Activated naive CD4-positive, alpha-beta T cell treated with anti-CD3 and anti-CD28 coated beads for 36 hours (primary cell): Measurements from ENCODE around the gene NDRG2. TPM values are rescaled to one million over a fixed set of nuclear protein-coding genes. Genes with fewer than 3 reads are reported as not detected.
"Not testable (repeated sequence)": the region's sequence is repeated elsewhere in the genome, so short reads cannot be mapped to it uniquely, and the experiment has no call there.

ENCODE experiments used
- CTCF ChIA-PET: fragments of 350-600 bp; sonication (Branson Sonifier 250); formaldehyde crosslinking; loops from one replicate; lab custom pipeline; 2021; ENCODE audit warnings: antibody characterized with exemption; lab: Charles Lee
- DNase-seq: peaks from one replicate; pipeline ENCODE4 v3.0.0-alpha.2; 2020
- H3K27ac Mint-ChIP-seq: one replicate; pipeline ENCODE4 v1.8.0; 2021; ENCODE audit warnings: mild to moderate bottlenecking, mixed read lengths
- H3K27me3 Mint-ChIP-seq: one replicate; pipeline ENCODE4 v1.8.0; 2021; ENCODE audit warnings: low read depth, mixed read lengths
- H3K36me3 Mint-ChIP-seq: one replicate; pipeline ENCODE4 v1.8.0; 2021; ENCODE audit warnings: low read depth, mixed read lengths
- H3K4me1 Mint-ChIP-seq: one replicate; pipeline ENCODE4 v1.8.0; 2021; ENCODE audit warnings: low read depth, mixed read lengths
- H3K4me3 Mint-ChIP-seq: one replicate; pipeline ENCODE4 v1.8.0; 2021; ENCODE audit warnings: mild to moderate bottlenecking, moderate library complexity, mixed read lengths
- H3K9me3 Mint-ChIP-seq: one replicate; pipeline ENCODE4 v1.8.0; 2021; ENCODE audit warnings: mixed read lengths
- intact Hi-C: fragments of 100-400 bp; cut with micrococcal nuclease; formaldehyde crosslinking; loops from one replicate; pipeline ENCODE4 v1.15.1; 2023
- total RNA-seq, 2 experiments: library from RNA; stranded (reverse); gene quantifications; one replicate each; pipeline ENCODE4 v1.2.3, GENCODE V29; 2021

Gene NDRG2
- total RNA-seq, 2 experiments from 2014 or later, result 8.4 to 8.8 TPM

- DNase-seq, H3K4me3 Mint-ChIP-seq, H3K36me3 Mint-ChIP-seq, H3K4me1 Mint-ChIP-seq, H3K27me3 Mint-ChIP-seq, H3K27ac Mint-ChIP-seq, H3K9me3 Mint-ChIP-seq: not testable (repeated sequence)
- intact Hi-C loops, result loop anchor here (1.0 kb wide), 3 partner anchors 27 to 184 kb away; no protein-coding TSS in a partner anchor
- CTCF ChIA-PET, result interaction anchor here (0.6 to 7.2 kb wide), 10 partner anchors 23 to 395 kb away, joined by 3 to 147 read pairs (median 4); no protein-coding TSS in a partner anchor
These were observed 16.1 kb upstream of the NDRG2 start for GRCh38 chr14:21040941-21041340.

GRCh38 chr14:21040370-21040925 is 15.6 kb upstream of the NDRG2 start:
- H3K27ac Mint-ChIP-seq, result no peak overlapping the region
- peaks cover 9% of the 10 kb centered on the region for H3K27me3 Mint-ChIP-seq
- H3K4me3 Mint-ChIP-seq, result no peak overlapping the region
- no peak for DNase-seq
- intact Hi-C loops, result loop anchor here (1.0 kb wide), 3 partner anchors 26 to 183 kb away; no protein-coding TSS in a partner anchor
- CTCF ChIA-PET, result interaction anchor here (0.6 to 7.2 kb wide), 15 partner anchors 17 to 394 kb away, joined by 3 to 147 read pairs (median 4); partner anchors contain the start of gene SLC39A2
- H3K4me1 Mint-ChIP-seq, result peaks cover 8% of the 10 kb centered on the region
- H3K36me3 Mint-ChIP-seq, result no peaks in the 10 kb centered on the region
- no peaks in the 10 kb centered on the region for H3K9me3 Mint-ChIP-seq

- peaks cover 7% of the 10 kb centered on the region for H3K4me1 Mint-ChIP-seq
- intact Hi-C loops, result loop anchor here (1.0 kb wide), 3 partner anchors 25 to 182 kb away; no protein-coding TSS in a partner anchor
- H3K4me3 Mint-ChIP-seq, result no peak overlapping the region
- peaks cover 9% of the 10 kb centered on the region for H3K27me3 Mint-ChIP-seq
- H3K27ac Mint-ChIP-seq, result no peak overlapping the region
- CTCF ChIA-PET, result interaction anchor here (0.6 to 7.2 kb wide), 15 partner anchors 17 to 69 kb away, joined by 3 to 147 read pairs (median 4); partner anchors contain the start of gene SLC39A2
- peak; percentile 27 for DNase-seq
- no peaks in the 10 kb centered on the region for H3K36me3 Mint-ChIP-seq
- no peaks in the 10 kb centered on the region for H3K9me3 Mint-ChIP-seq
These were observed 14.9 kb upstream of the NDRG2 start for GRCh38 chr14:21039585-21040369.

- Mint-ChIP-seq H3K9me3 (no peaks in the 10 kb centered on the region), H3K4me1 (no peaks in the 10 kb centered on the region)
These were observed 13.9 kb upstream of the NDRG2 start for GRCh38 chr14:21038441-21039422.

GRCh38 chr14:21037156-21037555 is 12.3 kb upstream of the NDRG2 start:
- H3K36me3 Mint-ChIP-seq, result no peaks in the 10 kb centered on the region
- no peaks in the 10 kb centered on the region for H3K9me3 Mint-ChIP-seq
- DNase-seq, result no peak
- no peak overlapping the region for H3K27ac Mint-ChIP-seq
- no peaks in the 10 kb centered on the region for H3K4me1 Mint-ChIP-seq
- no peak overlapping the region for H3K4me3 Mint-ChIP-seq
- H3K27me3 Mint-ChIP-seq, result peaks cover 2% of the 10 kb centered on the region
- intact Hi-C loops, result no loop called here
- CTCF ChIA-PET, result interaction anchor here (1.4 kb wide), 1 partner anchor 67 kb away, joined by 3 read pairs; no protein-coding TSS in a partner anchor

More at GRCh38 chr14:21038441-21039422, 13.9 kb upstream of the NDRG2 start:
- CTCF ChIA-PET, result interaction anchor here (0.8 to 7.2 kb wide), 4 partner anchors 25 to 67 kb away, joined by 3 to 147 read pairs (median 11); partner anchors contain the start of gene SLC39A2
- H3K4me3 Mint-ChIP-seq, result no peak overlapping the region
- no peak for DNase-seq
- no peak overlapping the region for H3K27ac Mint-ChIP-seq
- peaks cover 7% of the 10 kb centered on the region for H3K27me3 Mint-ChIP-seq
- H3K36me3 Mint-ChIP-seq, result no peaks in the 10 kb centered on the region
- intact Hi-C loops, result no loop called here

GRCh38 chr14:21036751-21037150 is 11.9 kb upstream of the NDRG2 start:
- Mint-ChIP-seq H3K36me3 (no peaks in the 10 kb centered on the region), H3K4me3 (no peak overlapping the region), H3K9me3 (no peaks in the 10 kb centered on the region), H3K27me3 (no peaks in the 10 kb centered on the region), H3K27ac (no peak overlapping the region), H3K4me1 (no peaks in the 10 kb centered on the region)
- intact Hi-C loops, result no loop called here
- CTCF ChIA-PET, result interaction anchor here (1.2 to 7.4 kb wide), 4 partner anchors 11 to 68 kb away, joined by 3 to 68 read pairs (median 4); no protein-coding TSS in a partner anchor
- no peak for DNase-seq

GRCh38 chr14:21034707-21035106 is 9.8 kb upstream of the NDRG2 start, which contains the start of gene RNASE13:
Gene RNASE13, minus strand, starts transcription at chr14:21034807. Its CDS starts 519 bp downstream, at chr14:21034288.
- Mint-ChIP-seq H3K36me3 (no peaks in the 10 kb centered on the region), H3K9me3 (no peaks in the 10 kb centered on the region), H3K27me3 (no peaks in the 10 kb centered on the region), H3K27ac (no peak within 1 kb of the TSS), H3K4me3 (no peak within 1 kb of the TSS), H3K4me1 (no peaks in the 10 kb centered on the region)
- CTCF ChIA-PET, result interaction anchor here (0.6 to 7.4 kb wide), 4 partner anchors 21 to 70 kb away, joined by 4 to 68 read pairs (median 4); no protein-coding TSS in a partner anchor
- intact Hi-C loops, result no loop called here
- DNase-seq, result no peak

GRCh38 chr14:21033133-21033698 is 8.4 kb upstream of the NDRG2 start:
- Mint-ChIP-seq H3K4me3 (no peak overlapping the region), H3K4me1 (no peaks in the 10 kb centered on the region), H3K27me3 (no peaks in the 10 kb centered on the region), H3K27ac (no peak overlapping the region), H3K36me3 (no peaks in the 10 kb centered on the region), H3K9me3 (no peaks in the 10 kb centered on the region)
- CTCF ChIA-PET, result interaction anchor here (1.6 to 7.4 kb wide), 2 partner anchors 19 to 72 kb away, joined by 5 to 68 read pairs; no protein-coding TSS in a partner anchor
- no peak for DNase-seq
- intact Hi-C loops, result no loop called here

GRCh38 chr14:21032326-21033132 is 7.7 kb upstream of the NDRG2 start:
- H3K9me3 Mint-ChIP-seq, result no peaks in the 10 kb centered on the region
- no peak for DNase-seq
- no peaks in the 10 kb centered on the region for H3K4me1 Mint-ChIP-seq
- H3K27ac Mint-ChIP-seq, result no peak overlapping the region
- no peaks in the 10 kb centered on the region for H3K27me3 Mint-ChIP-seq
- intact Hi-C loops, result no loop called here
- CTCF ChIA-PET, result interaction anchor here (1.3 to 7.4 kb wide), 4 partner anchors 12 to 72 kb away, joined by 3 to 68 read pairs (median 6); no protein-coding TSS in a partner anchor
- H3K4me3 Mint-ChIP-seq, result no peak overlapping the region
- no peaks in the 10 kb centered on the region for H3K36me3 Mint-ChIP-seq

GRCh38 chr14:21030531-21030930 is 5.7 kb upstream of the NDRG2 start:
- Mint-ChIP-seq H3K36me3 (no peaks in the 10 kb centered on the region), H3K4me3 (no peak overlapping the region), H3K9me3 (no peaks in the 10 kb centered on the region), H3K27me3 (no peaks in the 10 kb centered on the region), H3K4me1 (no peaks in the 10 kb centered on the region), H3K27ac (no peak overlapping the region)
- intact Hi-C loops, result no loop called here
- DNase-seq, result no peak
- CTCF ChIA-PET, result interaction anchor here (0.8 to 7.4 kb wide), 2 partner anchors 17 to 62 kb away, joined by 3 to 68 read pairs; no protein-coding TSS in a partner anchor
